ENCODE measurements around the gene RHBDF1.
"Not testable (repeated sequence)": the region's sequence is repeated elsewhere in the genome, so short reads cannot be mapped to it uniquely, and the experiment has no call there.

DNA sequence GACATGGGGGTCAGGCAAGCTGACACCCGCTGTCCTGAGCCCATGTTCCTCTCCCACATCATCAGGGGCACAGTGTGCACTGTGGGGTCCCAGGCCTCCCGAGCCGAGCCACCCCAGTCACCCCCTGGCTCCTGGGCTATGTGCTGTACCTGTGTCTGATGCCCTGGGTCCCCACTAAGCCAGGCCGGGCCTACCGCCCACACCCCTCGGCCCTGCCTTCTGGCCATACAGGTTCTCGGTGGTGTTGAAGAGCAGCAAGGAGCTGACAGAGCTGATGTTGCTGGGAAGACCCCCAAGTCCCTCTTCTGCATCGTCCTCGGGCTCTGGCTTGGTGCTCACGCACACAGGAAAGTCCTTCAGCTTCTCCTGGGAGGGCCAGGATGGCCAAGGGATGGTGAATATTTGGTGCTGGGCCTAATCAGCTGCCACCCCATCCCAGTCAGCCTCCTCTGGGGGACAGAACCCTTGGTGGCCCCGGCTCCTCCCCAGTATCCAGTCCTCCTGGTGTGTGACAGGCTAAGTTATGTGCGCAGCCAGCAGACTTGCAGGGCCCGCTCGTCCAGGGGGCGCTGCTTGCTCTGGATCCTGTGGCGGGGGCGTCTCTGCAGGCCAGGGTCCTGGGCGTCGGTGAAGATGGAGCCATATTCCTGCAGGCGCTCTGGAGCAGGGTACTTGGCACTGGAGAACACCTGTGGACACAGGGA is 55.2 kb downstream of the RHBDF1 start:
- not testable (repeated sequence) for TF ChIP-seq CTCF (IDR thresholded peaks at IDR 0.05; ENCODE audit: poor library complexity); EZH2 (IDR thresholded peaks at IDR 0.05; ENCODE audit: borderline replicate concordance); EZH2phosphoT487 (IDR thresholded peaks at IDR 0.05; ENCODE audit: low read depth, severe bottlenecking, unreplicated experiment)

All from hepatocyte (in vitro differentiated cells).